Naive thymus-derived CD8-positive, alpha-beta T cell (primary cell): ENCODE results near the gene BCR. TPM values are rescaled to one million over a fixed set of nuclear protein-coding genes. Genes with fewer than 3 reads are reported as not detected.

Experiments used
- ATAC-seq, 2 donors: fragments of 150-1000 bp; cut with Tn5 transposase in 1 of 2; sonication (Bioruptor Pico), chemical (Tn5 transposase) in 1 of 2; 1 replicate in 1 of 2; 2 replicates in 1 of 2; pipeline ENCODE4 v1.10.0; 2021; ENCODE audit warnings: mild to moderate bottlenecking in 2 of 2, moderate library complexity in 2 of 2
- POLR2A ChIA-PET: fragments of 350-600 bp; sonication (Branson Sonifier 250); formaldehyde crosslinking; loops from one replicate; lab custom pipeline; 2021; ENCODE audit warnings: antibody characterized with exemption; lab: Charles Lee
- DNase-seq, 10 donors: peaks; one replicate each; pipeline versions ENCODE4 v3.0.0 to v3.0.0-alpha.2; 2020 to 2022
- H3K27ac Mint-ChIP-seq, 10 donors: one replicate each; pipeline ENCODE4 v1.8.0; 2020 to 2022; ENCODE audit warnings: mild to moderate bottlenecking in 10 of 10, mixed read lengths in 10 of 10, moderate library complexity in 4 of 10, inconsistent platforms in 1 of 10
- H3K27me3 Mint-ChIP-seq, 5 donors: one replicate each; pipeline ENCODE4 v1.8.0; 2021 to 2022; ENCODE audit warnings: mixed read lengths in 5 of 5
- H3K36me3 Mint-ChIP-seq, 3 donors: one replicate each; pipeline ENCODE4 v1.8.0; 2020 to 2022; ENCODE audit warnings: mixed read lengths in 3 of 3, mild to moderate bottlenecking in 2 of 3, inconsistent platforms in 1 of 3
- H3K4me1 Mint-ChIP-seq, 4 donors: one replicate each; pipeline ENCODE4 v1.8.0; 2021 to 2022; ENCODE audit warnings: mixed read lengths in 4 of 4
- H3K4me3 Mint-ChIP-seq, 10 donors: one replicate each; pipeline ENCODE4 v1.8.0; 2020 to 2022; ENCODE audit warnings: mild to moderate bottlenecking in 10 of 10, mixed read lengths in 10 of 10, moderate library complexity in 6 of 10, inconsistent platforms in 1 of 10
- H3K9me3 Mint-ChIP-seq, 9 donors: one replicate each; pipeline ENCODE4 v1.8.0; 2020 to 2022; ENCODE audit warnings: mixed read lengths in 9 of 9, mild to moderate bottlenecking in 3 of 9, inconsistent platforms in 1 of 9, moderate library complexity in 1 of 9
- polyA plus RNA-seq, 3 donors: library from polyadenylated mRNA; unstranded; fragments of 300-500 nt; fragmentation: Illumina TruSeq; gene quantifications; one replicate each; pipeline ENCODE4 v1.2.3, GENCODE V29; 2021
- total RNA-seq, 8 experiments: library from RNA in 2 of 8; stranded (reverse) in 2 of 8; gene quantifications; one replicate each; pipeline ENCODE4 v1.2.3 and lab custom pipeline; 2021 to 2026

The BCR gene
- total and polyA plus RNA-seq, 5 experiments from 2014 or later = 3.8 to 76.9 (median 18.3) TPM

- Mint-ChIP-seq H3K9me3 (no peaks in the 10 kb centered on the region), H3K36me3 (peaks cover 0 to 71% (median 2%) of the 10 kb centered on the region in 3 donors), H3K27ac (peak overlapping the region in 3 of 10 donors; percentile 23 to 78 (median 74)), H3K4me1 (peaks cover 0 to 34% (median 9%) of the 10 kb centered on the region in 4 donors), H3K4me3 (no peak overlapping the region), H3K27me3 (no peaks in the 10 kb centered on the region)
- POLR2A ChIA-PET = interaction anchor here (1.3 kb wide), 1 partner anchor 85 kb away, joined by 3 read pairs; no protein-coding TSS in a partner anchor
- no peak for ATAC-seq
- no peak for DNase-seq
Measured at GRCh38 chr22:23267226-23268043, 87.1 kb downstream of the BCR start.

- Mint-ChIP-seq H3K27ac (peak overlapping the region in 2 of 10 donors; percentile 19 to 60), H3K4me1 (peaks cover 0 to 34% (median 8%) of the 10 kb centered on the region in 4 donors), H3K36me3 (peaks cover 0 to 70% (median 2%) of the 10 kb centered on the region in 3 donors), H3K27me3 (no peaks in the 10 kb centered on the region), H3K4me3 (no peak overlapping the region), H3K9me3 (no peaks in the 10 kb centered on the region)
- no peak for ATAC-seq
- no peak for DNase-seq
- POLR2A ChIA-PET = no interaction called here
Measured at GRCh38 chr22:23268139-23268712, 87.9 kb downstream of the BCR start.

GRCh38 chr22:23268877-23269276, 88.6 kb downstream of the BCR start:
- peaks cover 0 to 31% (median 5%) of the 10 kb centered on the region in 4 donors for H3K4me1 Mint-ChIP-seq
- POLR2A ChIA-PET = no interaction called here
- H3K36me3 Mint-ChIP-seq = peaks cover 0 to 70% (median 3%) of the 10 kb centered on the region in 3 donors
- no peak for DNase-seq
- H3K27me3 Mint-ChIP-seq = no peaks in the 10 kb centered on the region
- no peaks in the 10 kb centered on the region for H3K9me3 Mint-ChIP-seq
- no peak overlapping the region for H3K4me3 Mint-ChIP-seq
- no peak for ATAC-seq
- H3K27ac Mint-ChIP-seq = peak overlapping the region in 4 of 10 donors; percentile 11 to 60 (median 19)

GRCh38 chr22:23269441-23270211, 89.3 kb downstream of the BCR start:
- Mint-ChIP-seq H3K27ac (peak overlapping the region in 5 of 10 donors; percentile 15 to 80 (median 23)), H3K9me3 (no peaks in the 10 kb centered on the region), H3K4me1 (peaks cover 0 to 31% (median 4%) of the 10 kb centered on the region in 4 donors), H3K27me3 (no peaks in the 10 kb centered on the region), H3K4me3 (peak overlapping the region in 1 of 10 donors; percentile 4), H3K36me3 (peaks cover 0 to 70% (median 2%) of the 10 kb centered on the region in 3 donors)
- DNase-seq (no peak), ATAC-seq (no peak)
- POLR2A ChIA-PET = no interaction called here

GRCh38 chr22:23270212-23270733, 90.0 kb downstream of the BCR start:
- Mint-ChIP-seq H3K27ac (peak overlapping the region in 4 of 10 donors; percentile 23 to 80 (median 42)), H3K27me3 (no peaks in the 10 kb centered on the region), H3K36me3 (peaks cover 0 to 70% (median 2%) of the 10 kb centered on the region in 3 donors), H3K9me3 (no peaks in the 10 kb centered on the region), H3K4me3 (peak overlapping the region in 1 of 10 donors; percentile 4), H3K4me1 (peaks cover 0 to 31% (median 4%) of the 10 kb centered on the region in 4 donors)
- POLR2A ChIA-PET = no interaction called here
- no peak for DNase-seq
- no peak for ATAC-seq

GRCh38 chr22:23270798-23271596, 90.7 kb downstream of the BCR start:
- H3K9me3 Mint-ChIP-seq = no peaks in the 10 kb centered on the region
- H3K36me3 Mint-ChIP-seq = peaks cover 0 to 69% (median 2%) of the 10 kb centered on the region in 3 donors
- no peaks in the 10 kb centered on the region for H3K27me3 Mint-ChIP-seq
- H3K4me3 Mint-ChIP-seq = no peak overlapping the region
- peak overlapping the region in 4 of 10 donors; percentile 27 to 68 (median 62) for H3K27ac Mint-ChIP-seq
- no peak for ATAC-seq
- DNase-seq = no peak
- POLR2A ChIA-PET = no interaction called here
- H3K4me1 Mint-ChIP-seq = peaks cover 0 to 35% (median 2%) of the 10 kb centered on the region in 4 donors

GRCh38 chr22:23271597-23271908, 91.2 kb downstream of the BCR start:
- H3K4me1 Mint-ChIP-seq = peaks cover 0 to 36% (median 3%) of the 10 kb centered on the region in 4 donors
- H3K36me3 Mint-ChIP-seq = peaks cover 0 to 66% (median 2%) of the 10 kb centered on the region in 3 donors
- ATAC-seq (no peak), DNase-seq (no peak)
- H3K27ac Mint-ChIP-seq = peak overlapping the region in 1 of 10 donors; percentile 7
- POLR2A ChIA-PET = interaction anchor here (0.8 kb wide), 1 partner anchor 28 kb away, joined by 3 read pairs; no protein-coding TSS in a partner anchor
- no peaks in the 10 kb centered on the region for H3K27me3 Mint-ChIP-seq
- H3K4me3 Mint-ChIP-seq = no peak overlapping the region
- no peaks in the 10 kb centered on the region for H3K9me3 Mint-ChIP-seq

GRCh38 chr22:23272371-23272770, 92.1 kb downstream of the BCR start:
- POLR2A ChIA-PET = interaction anchor here (0.8 kb wide), 1 partner anchor 29 kb away, joined by 3 read pairs; no protein-coding TSS in a partner anchor
- H3K4me3 Mint-ChIP-seq = no peak overlapping the region
- no peaks in the 10 kb centered on the region for H3K27me3 Mint-ChIP-seq
- DNase-seq = no peak
- ATAC-seq = no peak
- no peaks in the 10 kb centered on the region for H3K9me3 Mint-ChIP-seq
- peaks cover 0 to 64% (median 2%) of the 10 kb centered on the region in 3 donors for H3K36me3 Mint-ChIP-seq
- H3K4me1 Mint-ChIP-seq = peaks cover 0 to 44% (median 2%) of the 10 kb centered on the region in 4 donors
- no peak overlapping the region for H3K27ac Mint-ChIP-seq

- H3K36me3 Mint-ChIP-seq = peaks cover 0 to 60% (median 2%) of the 10 kb centered on the region in 3 donors
Measured at GRCh38 chr22:23272834-23273233, 92.5 kb downstream of the BCR start.

GRCh38 chr22:23273445-23274145, 93.3 kb downstream of the BCR start:
- H3K36me3 Mint-ChIP-seq = peaks cover 0 to 59% (median 2%) of the 10 kb centered on the region in 3 donors
- DNase-seq (no peak), ATAC-seq (no peak)
- H3K4me3 Mint-ChIP-seq = no peak overlapping the region
- POLR2A ChIA-PET = interaction anchor here (0.5 to 1.0 kb wide), 2 partner anchors 94 to 926 kb away, joined by 3 to 4 read pairs; no protein-coding TSS in a partner anchor
- no peaks in the 10 kb centered on the region for H3K9me3 Mint-ChIP-seq
- H3K27me3 Mint-ChIP-seq = no peaks in the 10 kb centered on the region
- H3K27ac Mint-ChIP-seq = peak overlapping the region in 2 of 10 donors; percentile 18 to 55
- H3K4me1 Mint-ChIP-seq = peaks cover 0 to 48% (median 2%) of the 10 kb centered on the region in 4 donors

More at GRCh38 chr22:23272834-23273233, 92.5 kb downstream of the BCR start:
- no peak for ATAC-seq
- Mint-ChIP-seq H3K9me3 (no peaks in the 10 kb centered on the region), H3K27ac (peak overlapping the region in 1 of 10 donors; percentile 27), H3K4me3 (no peak overlapping the region), H3K4me1 (peaks cover 0 to 48% (median 2%) of the 10 kb centered on the region in 4 donors), H3K27me3 (no peaks in the 10 kb centered on the region)
- POLR2A ChIA-PET = interaction anchor here (1.0 kb wide), 1 partner anchor 93 kb away, joined by 3 read pairs; no protein-coding TSS in a partner anchor
- DNase-seq = no peak

GRCh38 chr22:23274146-23274526, 93.8 kb downstream of the BCR start:
- Mint-ChIP-seq H3K36me3 (peaks cover 0 to 56% (median 2%) of the 10 kb centered on the region in 3 donors), H3K4me3 (no peak overlapping the region), H3K27ac (peak overlapping the region in 1 of 10 donors; percentile 32), H3K4me1 (peaks cover 0 to 49% (median 2%) of the 10 kb centered on the region in 4 donors), H3K9me3 (no peaks in the 10 kb centered on the region), H3K27me3 (no peaks in the 10 kb centered on the region)
- no peak for DNase-seq
- POLR2A ChIA-PET = no interaction called here
- ATAC-seq = no peak
